Measurements from ENCODE around the gene LPIN1. TPM values are rescaled to one million over a fixed set of nuclear protein-coding genes. Genes with fewer than 3 reads are reported as not detected.
A peak's percentile ranks its signal among the peaks of the same experiment; 100 is the strongest.

LPIN1 gene
- total and polyA plus RNA-seq, 2 of the 13 experiments (the other 11 are each of a cell fraction or from before 2014, with no cell fraction given), result 9.7 to 19.4 TPM

DNA sequence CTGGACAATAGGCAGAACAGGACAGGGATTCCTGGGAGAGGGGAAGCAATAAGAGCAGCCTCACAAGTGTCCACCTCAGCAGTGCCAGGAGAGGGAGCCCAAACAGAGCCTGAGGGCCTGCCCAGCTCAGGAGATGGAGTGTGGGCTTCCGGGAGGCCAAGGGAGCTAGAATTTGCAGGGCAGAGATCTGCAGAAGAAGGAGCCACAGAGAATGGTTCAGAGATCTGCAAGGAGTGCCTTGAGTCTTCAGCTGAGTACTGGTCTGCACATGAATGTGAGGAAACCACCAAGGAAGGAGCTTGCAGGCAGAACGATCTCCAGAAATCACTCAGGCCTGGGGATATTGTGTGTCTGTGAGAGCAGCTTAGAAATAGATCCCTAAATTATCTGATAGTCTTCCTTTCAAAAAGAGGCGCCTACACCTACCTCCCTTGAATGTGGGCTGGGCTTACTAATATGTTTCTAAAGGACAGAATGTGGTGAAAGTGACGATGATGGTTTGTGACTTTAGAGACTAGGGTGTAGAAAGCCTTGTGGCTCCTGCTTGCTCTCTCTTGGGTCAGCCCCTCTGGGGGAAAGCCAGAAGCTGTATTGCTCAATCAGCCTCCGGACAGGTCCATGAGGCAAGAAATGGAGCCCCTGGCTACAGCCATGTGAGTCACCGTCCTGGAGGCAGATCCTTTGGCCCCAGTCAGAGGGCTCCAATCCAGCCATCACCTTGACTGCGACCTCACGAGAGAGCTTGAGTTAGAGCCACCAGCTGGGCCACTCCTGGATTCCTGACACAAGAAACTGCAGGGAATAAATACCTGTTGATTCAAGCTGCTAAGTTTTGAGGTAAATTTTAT lies 7.6 kb upstream of the LPIN1 start (continued):
- TF ChIP-seq ZFP36 (IDR thresholded peaks at IDR 0.05; ENCODE audit: borderline replicate concordance, low read depth, low read length, partially characterized antibody) (no peak), ZNF484 (CRISPR knock-in tag; IDR thresholded peaks at IDR 0.05; ENCODE audit: borderline replicate concordance, low read depth) (no peak), DR1 (CRISPR knock-in tag; IDR thresholded peaks at IDR 0.05) (no peak), ZNF121 (CRISPR knock-in tag; IDR thresholded peaks at IDR 0.05) (no peak), SRSF4 (IDR thresholded peaks at IDR 0.05; ENCODE audit: low read depth, low read length, poor library complexity, severe bottlenecking) (no peak), ZSCAN30 (CRISPR knock-in tag; IDR thresholded peaks at IDR 0.05) (no peak), BORCS8-MEF2B (CRISPR knock-in tag; IDR thresholded peaks at IDR 0.05) (no peak), ZNF124 (CRISPR knock-in tag; IDR thresholded peaks at IDR 0.05) (no peak), NAIF1 (CRISPR knock-in tag; IDR thresholded peaks at IDR 0.05; ENCODE audit: borderline replicate concordance) (no peak), ZNF234 (CRISPR knock-in tag; conservative IDR thresholded peaks at IDR 0.05) (no peak), MYC (CRISPR knock-in tag; IDR thresholded peaks at IDR 0.05; ENCODE audit: borderline replicate concordance) (peak; percentile 46; the same call in 1 of the 2 replicates), NFIB (CRISPR knock-in tag; IDR thresholded peaks at IDR 0.05; ENCODE audit: borderline replicate concordance) (no peak), ZNF253 (CRISPR knock-in tag; IDR thresholded peaks at IDR 0.05; ENCODE audit: borderline replicate concordance) (no peak)
- TF ChIP-seq, protein P1, sequence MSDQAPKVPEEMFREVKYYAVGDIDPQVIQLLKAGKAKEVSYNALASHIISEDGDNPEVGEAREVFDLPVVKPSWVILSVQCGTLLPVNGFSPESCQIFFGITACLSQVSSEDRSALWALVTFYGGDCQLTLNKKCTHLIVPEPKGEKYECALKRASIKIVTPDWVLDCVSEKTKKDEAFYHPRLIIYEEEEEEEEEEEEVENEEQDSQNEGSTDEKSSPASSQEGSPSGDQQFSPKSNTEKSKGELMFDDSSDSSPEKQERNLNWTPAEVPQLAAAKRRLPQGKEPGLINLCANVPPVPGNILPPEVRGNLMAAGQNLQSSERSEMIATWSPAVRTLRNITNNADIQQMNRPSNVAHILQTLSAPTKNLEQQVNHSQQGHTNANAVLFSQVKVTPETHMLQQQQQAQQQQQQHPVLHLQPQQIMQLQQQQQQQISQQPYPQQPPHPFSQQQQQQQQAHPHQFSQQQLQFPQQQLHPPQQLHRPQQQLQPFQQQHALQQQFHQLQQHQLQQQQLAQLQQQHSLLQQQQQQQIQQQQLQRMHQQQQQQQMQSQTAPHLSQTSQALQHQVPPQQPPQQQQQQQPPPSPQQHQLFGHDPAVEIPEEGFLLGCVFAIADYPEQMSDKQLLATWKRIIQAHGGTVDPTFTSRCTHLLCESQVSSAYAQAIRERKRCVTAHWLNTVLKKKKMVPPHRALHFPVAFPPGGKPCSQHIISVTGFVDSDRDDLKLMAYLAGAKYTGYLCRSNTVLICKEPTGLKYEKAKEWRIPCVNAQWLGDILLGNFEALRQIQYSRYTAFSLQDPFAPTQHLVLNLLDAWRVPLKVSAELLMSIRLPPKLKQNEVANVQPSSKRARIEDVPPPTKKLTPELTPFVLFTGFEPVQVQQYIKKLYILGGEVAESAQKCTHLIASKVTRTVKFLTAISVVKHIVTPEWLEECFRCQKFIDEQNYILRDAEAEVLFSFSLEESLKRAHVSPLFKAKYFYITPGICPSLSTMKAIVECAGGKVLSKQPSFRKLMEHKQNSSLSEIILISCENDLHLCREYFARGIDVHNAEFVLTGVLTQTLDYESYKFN (CRISPR knock-in tag; conservative IDR thresholded peaks at IDR 0.05), result no peak
- TF ChIP-seq, protein P2, sequence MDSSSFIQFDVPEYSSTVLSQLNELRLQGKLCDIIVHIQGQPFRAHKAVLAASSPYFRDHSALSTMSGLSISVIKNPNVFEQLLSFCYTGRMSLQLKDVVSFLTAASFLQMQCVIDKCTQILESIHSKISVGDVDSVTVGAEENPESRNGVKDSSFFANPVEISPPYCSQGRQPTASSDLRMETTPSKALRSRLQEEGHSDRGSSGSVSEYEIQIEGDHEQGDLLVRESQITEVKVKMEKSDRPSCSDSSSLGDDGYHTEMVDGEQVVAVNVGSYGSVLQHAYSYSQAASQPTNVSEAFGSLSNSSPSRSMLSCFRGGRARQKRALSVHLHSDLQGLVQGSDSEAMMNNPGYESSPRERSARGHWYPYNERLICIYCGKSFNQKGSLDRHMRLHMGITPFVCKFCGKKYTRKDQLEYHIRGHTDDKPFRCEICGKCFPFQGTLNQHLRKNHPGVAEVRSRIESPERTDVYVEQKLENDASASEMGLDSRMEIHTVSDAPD (CRISPR knock-in tag; IDR thresholded peaks at IDR 0.05), result no peak
- TF ChIP-seq, protein P3, sequence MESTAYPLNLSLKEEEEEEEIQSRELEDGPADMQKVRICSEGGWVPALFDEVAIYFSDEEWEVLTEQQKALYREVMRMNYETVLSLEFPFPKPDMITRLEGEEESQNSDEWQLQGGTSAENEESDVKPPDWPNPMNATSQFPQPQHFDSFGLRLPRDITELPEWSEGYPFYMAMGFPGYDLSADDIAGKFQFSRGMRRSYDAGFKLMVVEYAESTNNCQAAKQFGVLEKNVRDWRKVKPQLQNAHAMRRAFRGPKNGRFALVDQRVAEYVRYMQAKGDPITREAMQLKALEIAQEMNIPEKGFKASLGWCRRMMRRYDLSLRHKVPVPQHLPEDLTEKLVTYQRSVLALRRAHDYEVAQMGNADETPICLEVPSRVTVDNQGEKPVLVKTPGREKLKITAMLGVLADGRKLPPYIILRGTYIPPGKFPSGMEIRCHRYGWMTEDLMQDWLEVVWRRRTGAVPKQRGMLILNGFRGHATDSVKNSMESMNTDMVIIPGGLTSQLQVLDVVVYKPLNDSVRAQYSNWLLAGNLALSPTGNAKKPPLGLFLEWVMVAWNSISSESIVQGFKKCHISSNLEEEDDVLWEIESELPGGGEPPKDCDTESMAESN (CRISPR knock-in tag; conservative IDR thresholded peaks at IDR 0.05), result no peak; the same call in 1 of the 2 replicates
- TF ChIP-seq, protein P4, sequence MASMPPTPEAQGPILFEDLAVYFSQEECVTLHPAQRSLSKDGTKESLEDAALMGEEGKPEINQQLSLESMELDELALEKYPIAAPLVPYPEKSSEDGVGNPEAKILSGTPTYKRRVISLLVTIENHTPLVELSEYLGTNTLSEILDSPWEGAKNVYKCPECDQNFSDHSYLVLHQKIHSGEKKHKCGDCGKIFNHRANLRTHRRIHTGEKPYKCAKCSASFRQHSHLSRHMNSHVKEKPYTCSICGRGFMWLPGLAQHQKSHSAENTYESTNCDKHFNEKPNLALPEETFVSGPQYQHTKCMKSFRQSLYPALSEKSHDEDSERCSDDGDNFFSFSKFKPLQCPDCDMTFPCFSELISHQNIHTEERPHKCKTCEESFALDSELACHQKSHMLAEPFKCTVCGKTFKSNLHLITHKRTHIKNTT (CRISPR knock-in tag; IDR thresholded peaks at IDR 0.05), result 0 out of 2 replicates have a peak, but pooled peaks have one; percentile 66
- TF ChIP-seq, protein P5, sequence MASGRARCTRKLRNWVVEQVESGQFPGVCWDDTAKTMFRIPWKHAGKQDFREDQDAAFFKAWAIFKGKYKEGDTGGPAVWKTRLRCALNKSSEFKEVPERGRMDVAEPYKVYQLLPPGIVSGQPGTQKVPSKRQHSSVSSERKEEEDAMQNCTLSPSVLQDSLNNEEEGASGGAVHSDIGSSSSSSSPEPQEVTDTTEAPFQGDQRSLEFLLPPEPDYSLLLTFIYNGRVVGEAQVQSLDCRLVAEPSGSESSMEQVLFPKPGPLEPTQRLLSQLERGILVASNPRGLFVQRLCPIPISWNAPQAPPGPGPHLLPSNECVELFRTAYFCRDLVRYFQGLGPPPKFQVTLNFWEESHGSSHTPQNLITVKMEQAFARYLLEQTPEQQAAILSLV (CRISPR knock-in tag; IDR thresholded peaks at IDR 0.05; ENCODE audit: borderline replicate concordance), result no peak
